Endothelial cell of umbilical vein (primary cell): Measurements from ENCODE around the gene CTNND2. TPM values are rescaled to one million over a fixed set of nuclear protein-coding genes. Genes with fewer than 3 reads are reported as not detected.

Source experiments
- BruUV-seq: library from RNA; stranded (reverse); fragments of 400-500 nt; replicated peaks from 2 replicates; lab custom pipeline; 2021; lab: Mats Ljungman, UMichigan
- CTCF ChIA-PET: fragments of 300-600, 350-600 bp; sonication (Branson Sonifier 250); formaldehyde crosslinking; loops from one replicate; lab custom pipeline; 2021; ENCODE audit warnings: antibody characterized with exemption, inconsistent platforms; lab: Charles Lee
- POLR2A ChIA-PET: fragments of 300-600, 350-600 bp; sonication (Branson Sonifier 250); formaldehyde crosslinking; loops from one replicate; lab custom pipeline; 2021; ENCODE audit warnings: antibody characterized with exemption, inconsistent platforms; lab: Charles Lee
- DNase-seq: peaks from one replicate; pipeline ENCODE4 v3.0.0-alpha.2; 2011; ENCODE audit warnings: low read depth, low spot score
- FAIRE-seq: peaks from 2 replicates; lab custom pipeline; 2011; peaks lifted over from hg19 to GRCh38; lab: Jason Lieb, UNC
- H2AFZ ChIP-seq: 2 replicates; pipeline ENCODE4 v1.6.0; 2012; ENCODE audit warnings: low read depth, low read length, control low read depth, inconsistent platforms
- H3K27ac ChIP-seq: 2 replicates; pipeline ENCODE4 v1.5.1; 2011; ENCODE audit warnings: low read depth, mild to moderate bottlenecking, control low read depth, low read length, moderate library complexity; ENCODE audit not compliant: insufficient read depth
- H3K27me3 ChIP-seq, 2 experiments: 2 replicates each; pipeline versions ENCODE4 v1.6.0 to v1.6.1; 2011; ENCODE audit warnings: low read length in 2 of 2, mixed read lengths in 1 of 2; ENCODE audit not compliant: control insufficient read depth in 2 of 2, insufficient read depth in 2 of 2
- H3K36me3 ChIP-seq, 2 experiments: 2 replicates in 1 of 2; 3 replicates in 1 of 2; pipeline ENCODE4 v1.5.1; 2011; ENCODE audit warnings: low read length in 2 of 2, mild to moderate bottlenecking in 1 of 2, moderate library complexity in 1 of 2; ENCODE audit not compliant: control insufficient read depth in 2 of 2, insufficient read depth in 2 of 2; ENCODE audit errors: extremely low read depth in 1 of 2
- H3K4me1 ChIP-seq: 3 replicates; pipeline ENCODE4 v1.5.1; 2011; ENCODE audit warnings: mild to moderate bottlenecking, low read length; ENCODE audit not compliant: control insufficient read depth, insufficient read depth; ENCODE audit errors: extremely low read depth
- H3K4me2 ChIP-seq: 2 replicates; pipeline ENCODE4 v1.6.1; 2011; ENCODE audit warnings: low read length, control low read depth, mixed read lengths; ENCODE audit not compliant: insufficient read depth
- H3K4me3 ChIP-seq, 3 experiments: fragments of 200-600 bp in 1 of 3; sonication (generic), shearing (Covaris generic) in 1 of 3; replicated peaks in 1 of 3; 2 replicates each; pipeline ENCODE4 v1.5.1; 2011 to 2016; ENCODE audit warnings: control low read depth in 3 of 3, low read length in 3 of 3, mild to moderate bottlenecking in 2 of 3, inconsistent platforms in 1 of 3, low read depth in 1 of 3, moderate library complexity in 1 of 3; ENCODE audit not compliant: insufficient read depth in 1 of 3
- H3K79me2 ChIP-seq: 2 replicates; pipeline ENCODE4 v1.6.0; 2012; ENCODE audit warnings: low read length, inconsistent platforms; ENCODE audit not compliant: control insufficient read depth, insufficient read depth
- H3K9ac ChIP-seq: replicated peaks from 2 replicates; pipeline ENCODE3; 2011; ENCODE audit warnings: low read length, control low read depth; ENCODE audit not compliant: insufficient read depth; ENCODE audit errors: extremely low read depth
- H3K9me1 ChIP-seq: replicated peaks from 3 replicates; pipeline ENCODE4 v1.6.0; 2011; ENCODE audit warnings: mild to moderate bottlenecking, low read length; ENCODE audit not compliant: control insufficient read depth, insufficient read depth; ENCODE audit errors: extremely low read depth
- H3K9me3 ChIP-seq: replicated peaks from 2 replicates; pipeline ENCODE4 v1.5.1; 2012; ENCODE audit warnings: low read length, inconsistent platforms; ENCODE audit not compliant: control insufficient read depth, insufficient read depth
- H4K20me1 ChIP-seq: replicated peaks from 2 replicates; pipeline ENCODE3; 2011; ENCODE audit warnings: mild to moderate bottlenecking, low read length; ENCODE audit not compliant: control insufficient read depth, insufficient read depth; ENCODE audit errors: extremely low read depth
- CTCF ChIP-seq, 2 donors: IDR thresholded peaks; 1 replicate in 1 of 2; 2 replicates in 1 of 2; pipeline ENCODE4 v1.5.1; 2011; ENCODE audit warnings: low read length in 2 of 2, mild to moderate bottlenecking in 2 of 2, moderate library complexity in 2 of 2, control low read depth in 1 of 2, inconsistent platforms in 1 of 2, low read depth in 1 of 2; ENCODE audit not compliant: insufficient read depth in 1 of 2; ENCODE audit errors: extremely low read depth in 1 of 2
- EZH2 ChIP-seq: IDR thresholded peaks from 2 replicates; pipeline ENCODE4 v1.6.1; 2012; ENCODE audit warnings: borderline replicate concordance, low read depth, mild to moderate bottlenecking, moderate library complexity, low read length, inconsistent platforms; ENCODE audit not compliant: severe bottlenecking
- FOS ChIP-seq: IDR thresholded peaks from 2 replicates; pipeline ENCODE4 v1.6.1; 2011; ENCODE audit warnings: mild to moderate bottlenecking, low read length, moderate library complexity, borderline replicate concordance; ENCODE audit not compliant: insufficient read depth
- GATA2 ChIP-seq: IDR thresholded peaks from 2 replicates; pipeline ENCODE4 v1.7.0; 2011; ENCODE audit warnings: low read depth, mild to moderate bottlenecking, moderate library complexity, mixed read lengths, low read length; ENCODE audit not compliant: insufficient read length, insufficient read depth
- JUN ChIP-seq: IDR thresholded peaks from 2 replicates; pipeline ENCODE4 v1.6.1; 2011; ENCODE audit warnings: borderline replicate concordance, low read depth; ENCODE audit not compliant: insufficient read length, insufficient read depth
- MYC ChIP-seq: IDR thresholded peaks from one replicate; pipeline ENCODE4 v1.6.1; 2011; ENCODE audit warnings: mild to moderate bottlenecking, low read depth, low read length
- POLR2A ChIP-seq: IDR thresholded peaks from 2 replicates; pipeline ENCODE4 v1.6.1; 2012; ENCODE audit warnings: low read depth, mild to moderate bottlenecking, control low read depth, low read length
- POLR2AphosphoS5 ChIP-seq: IDR thresholded peaks from 2 replicates; pipeline ENCODE4 v1.6.1; 2012; ENCODE audit warnings: low read depth, mild to moderate bottlenecking, control low read depth, low read length, moderate library complexity; ENCODE audit not compliant: insufficient read depth
- dilution Hi-C: fragments of 300-500 bp; cut with MboI; formaldehyde crosslinking; loops from one replicate; pipeline ENCODE4 v1.15.0; 2019; ENCODE audit warnings: low sequenced_read_pairs; ENCODE audit not compliant: extremely low pct_ligation_motif_present
- intact Hi-C: fragments of 100-400 bp; cut with micrococcal nuclease; formaldehyde crosslinking; loops from one replicate; pipeline ENCODE4 v1.10.0; 2022
- polyA plus RNA-seq, 4 experiments: library from polyadenylated mRNA; depleted of rRNA in 3 of 4; stranded (reverse) in 3 of 4; unstranded in 1 of 4; fragments of >200 nt; gene quantifications; 2 replicates each; pipeline versions ENCODE4 v1.2.1 to v1.2.3, GENCODE V29; 2011 to 2012; ENCODE audit warnings: missing spikeins in 1 of 4
- total RNA-seq: library from RNA; stranded (reverse); gene quantifications from 2 replicates; pipeline ENCODE4 v1.2.3, GENCODE V29; 2021
- TF ChIP-seq, protein P1 (sequence below): IDR thresholded peaks from 2 replicates; pipeline ENCODE4 v1.6.1; 2011; ENCODE audit not compliant: insufficient read depth, insufficient read length

The CTNND2 gene
- total and polyA plus RNA-seq, 2 donors (not counting 3 experiments of a cell fraction or from before 2014, with no cell fraction given) = not detected

DNA sequence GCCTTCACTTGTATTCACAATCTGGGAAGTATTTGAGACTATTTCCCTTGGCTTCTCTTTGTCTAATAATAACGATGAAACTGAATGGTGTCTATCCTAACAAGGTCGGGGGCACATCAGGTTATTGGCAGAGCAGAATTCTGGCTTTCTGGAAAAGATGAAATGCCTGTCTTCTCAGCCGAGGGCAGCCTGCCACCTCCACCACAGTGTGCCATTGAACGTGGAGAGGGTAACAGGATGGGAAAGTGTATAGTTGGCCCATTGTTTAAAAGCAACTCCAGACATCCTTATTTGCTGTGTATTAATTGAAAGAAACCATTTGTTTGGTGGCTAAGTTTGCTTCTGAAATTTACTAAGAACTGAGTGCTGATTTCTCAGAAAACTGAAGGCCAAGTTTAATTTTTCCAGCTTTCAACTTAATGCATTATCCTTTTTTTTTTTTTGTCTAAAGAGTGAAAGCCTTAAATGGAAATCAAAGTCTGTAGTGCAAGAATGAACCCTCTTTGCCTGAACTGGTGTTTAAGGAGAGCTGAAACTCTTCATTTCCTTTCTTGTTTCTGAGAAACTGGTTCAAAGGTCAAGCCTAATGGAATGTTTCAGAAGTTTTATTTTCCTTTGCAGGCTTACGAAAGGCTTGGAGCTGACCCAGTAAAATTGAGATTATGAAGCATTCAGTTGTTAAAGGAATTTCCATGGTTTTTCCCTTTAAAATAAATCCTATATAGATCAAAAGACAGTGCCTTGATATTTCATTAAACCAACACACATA is 579.5 kb downstream of the CTNND2 start:
- no peak overlapping the region for H2AFZ ChIP-seq
- TF ChIP-seq POLR2AphosphoS5 (no peak), GATA2 (no peak), CTCF (IDR thresholded peaks at IDR 0.05; ENCODE audit: extremely low read depth in 1 of 2, insufficient read depth in 1 of 2, low read depth in 1 of 2, low read length in 2 of 2) (no peak), FOS (no peak), POLR2A (no peak), MYC (no peak), JUN (no peak), EZH2 (no peak)
- TF ChIP-seq, protein P1, sequence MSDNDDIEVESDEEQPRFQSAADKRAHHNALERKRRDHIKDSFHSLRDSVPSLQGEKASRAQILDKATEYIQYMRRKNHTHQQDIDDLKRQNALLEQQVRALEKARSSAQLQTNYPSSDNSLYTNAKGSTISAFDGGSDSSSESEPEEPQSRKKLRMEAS = no peak
- no peak overlapping the region for H3K4me3 ChIP-seq
- dilution Hi-C loops = no loop called here
- ChIA-PET CTCF (no interaction called here), POLR2A (no interaction called here)
- no peaks in the 10 kb centered on the region for H4K20me1 ChIP-seq
- H3K9me1 ChIP-seq = no peaks in the 10 kb centered on the region
- intact Hi-C loops = no loop called here
- peaks cover 5% of the 10 kb centered on the region for H3K9me3 ChIP-seq
- no peaks in the 10 kb centered on the region for H3K4me1 ChIP-seq
- H3K79me2 ChIP-seq = no peaks in the 10 kb centered on the region
- no peak overlapping the region for H3K4me2 ChIP-seq
- FAIRE-seq = no peak
- no TSS peak for BruUV-seq
- H3K36me3 ChIP-seq = no peaks in the 10 kb centered on the region
- DNase-seq = no peak
- no peak overlapping the region for H3K9ac ChIP-seq
- no peak overlapping the region for H3K27ac ChIP-seq
- no peaks in the 10 kb centered on the region for H3K27me3 ChIP-seq
